PFSK-1 (cell line): Measurements from ENCODE around the gene ATP13A2.

Source experiments
- POLR2AphosphoS5 ChIP-seq: IDR thresholded peaks from 2 replicates; pipeline ENCODE4 v1.6.1; 2012; ENCODE audit warnings: low read depth, mild to moderate bottlenecking, control low read depth, low read length, moderate library complexity
- SIN3A ChIP-seq: IDR thresholded peaks from 2 replicates; pipeline ENCODE4 v1.6.1; 2012; ENCODE audit warnings: mild to moderate bottlenecking, low read length, moderate library complexity, borderline replicate concordance; ENCODE audit not compliant: insufficient read depth
- TAF1 ChIP-seq: IDR thresholded peaks from 2 replicates; pipeline ENCODE4 v1.6.1; 2012; ENCODE audit warnings: low read length, control low read depth, borderline replicate concordance; ENCODE audit not compliant: insufficient read depth
- TF ChIP-seq, protein P1 (sequence below), 2 experiments: IDR thresholded peaks; 2 replicates each; pipeline versions ENCODE4 v1.6.1 to v1.8.0; 2011 to 2012; ENCODE audit warnings: low read depth in 2 of 2, low read length in 2 of 2, control low read depth in 1 of 2, inconsistent platforms in 1 of 2, mild to moderate bottlenecking in 1 of 2, moderate library complexity in 1 of 2; ENCODE audit not compliant: insufficient read depth in 1 of 2

GRCh38 chr1:16965486-16966067 is 46.2 kb downstream of the ATP13A2 start:
- TF ChIP-seq, protein P1, sequence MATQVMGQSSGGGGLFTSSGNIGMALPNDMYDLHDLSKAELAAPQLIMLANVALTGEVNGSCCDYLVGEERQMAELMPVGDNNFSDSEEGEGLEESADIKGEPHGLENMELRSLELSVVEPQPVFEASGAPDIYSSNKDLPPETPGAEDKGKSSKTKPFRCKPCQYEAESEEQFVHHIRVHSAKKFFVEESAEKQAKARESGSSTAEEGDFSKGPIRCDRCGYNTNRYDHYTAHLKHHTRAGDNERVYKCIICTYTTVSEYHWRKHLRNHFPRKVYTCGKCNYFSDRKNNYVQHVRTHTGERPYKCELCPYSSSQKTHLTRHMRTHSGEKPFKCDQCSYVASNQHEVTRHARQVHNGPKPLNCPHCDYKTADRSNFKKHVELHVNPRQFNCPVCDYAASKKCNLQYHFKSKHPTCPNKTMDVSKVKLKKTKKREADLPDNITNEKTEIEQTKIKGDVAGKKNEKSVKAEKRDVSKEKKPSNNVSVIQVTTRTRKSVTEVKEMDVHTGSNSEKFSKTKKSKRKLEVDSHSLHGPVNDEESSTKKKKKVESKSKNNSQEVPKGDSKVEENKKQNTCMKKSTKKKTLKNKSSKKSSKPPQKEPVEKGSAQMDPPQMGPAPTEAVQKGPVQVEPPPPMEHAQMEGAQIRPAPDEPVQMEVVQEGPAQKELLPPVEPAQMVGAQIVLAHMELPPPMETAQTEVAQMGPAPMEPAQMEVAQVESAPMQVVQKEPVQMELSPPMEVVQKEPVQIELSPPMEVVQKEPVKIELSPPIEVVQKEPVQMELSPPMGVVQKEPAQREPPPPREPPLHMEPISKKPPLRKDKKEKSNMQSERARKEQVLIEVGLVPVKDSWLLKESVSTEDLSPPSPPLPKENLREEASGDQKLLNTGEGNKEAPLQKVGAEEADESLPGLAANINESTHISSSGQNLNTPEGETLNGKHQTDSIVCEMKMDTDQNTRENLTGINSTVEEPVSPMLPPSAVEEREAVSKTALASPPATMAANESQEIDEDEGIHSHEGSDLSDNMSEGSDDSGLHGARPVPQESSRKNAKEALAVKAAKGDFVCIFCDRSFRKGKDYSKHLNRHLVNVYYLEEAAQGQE (IDR thresholded peaks at IDR 0.05; ENCODE audit: insufficient read depth in 1 of 2, low read depth in 2 of 2, low read length in 2 of 2) = no peak
- TF ChIP-seq POLR2AphosphoS5 = no peak
- TF ChIP-seq SIN3A = no peak
- no peak for TF ChIP-seq TAF1
